GM12878 (cell line): Measurements from ENCODE around the gene ADGRG1. TPM values are rescaled to one million over a fixed set of nuclear protein-coding genes. Genes with fewer than 3 reads are reported as not detected.

ENCODE experiments used
- ATAC-seq: fragments of 200-7000 bp; cut with Tn5 transposase; 3 replicates; pipeline ENCODE4 v1.9.1; 2020; ENCODE audit warnings: mild to moderate bottlenecking, moderate library complexity
- BruUV-seq: library from RNA; stranded (reverse); fragments of 400-500 nt; replicated peaks from 2 replicates; lab custom pipeline; 2021; lab: Mats Ljungman, UMichigan
- CTCF ChIA-PET: fragments of 300-600 bp; sonication (Branson Sonifier 250); formaldehyde crosslinking; extraction: SDS; loops from one replicate; lab custom pipeline; 2021; ENCODE audit warnings: inconsistent platforms; lab: Yijun Ruan, JAX
- POLR2A ChIA-PET: fragments of 350-600 bp; formaldehyde crosslinking; extraction: SDS; loops from one replicate; lab custom pipeline; 2021; ENCODE audit warnings: inconsistent platforms; lab: Charles Lee
- RAD21 ChIA-PET: fragments of 300-600 bp; sonication (Branson Sonifier 250); formaldehyde crosslinking; loops from one replicate; lab custom pipeline; 2023; ENCODE audit warnings: antibody characterized with exemption; ENCODE audit not compliant: unreplicated experiment; lab: Charles Lee
- SMC1A ChIA-PET: fragments of 300-600 bp; sonication (Branson Sonifier 250); formaldehyde crosslinking; loops from one replicate; lab custom pipeline; 2023; ENCODE audit not compliant: unreplicated experiment, uncharacterized antibody; lab: Charles Lee
- DNase-seq: peaks from one replicate; pipeline ENCODE4 v3.0.0-alpha.2; 2011; ENCODE audit warnings: low read depth, low spot score
- FAIRE-seq: peaks from 3 replicates; lab custom pipeline; 2011; peaks lifted over from hg19 to GRCh38; lab: Jason Lieb, UNC
- H2AFZ ChIP-seq: 2 replicates; pipeline ENCODE4 v1.6.0; 2011; ENCODE audit warnings: low read depth, low read length, control low read depth; ENCODE audit not compliant: control insufficient read depth
- H3K27ac ChIP-seq: 2 replicates; pipeline ENCODE4 v1.5.1; 2011; ENCODE audit warnings: control low read depth; ENCODE audit not compliant: control insufficient read depth, insufficient read depth
- H3K27me3 ChIP-seq, 2 experiments: replicated peaks in 1 of 2; 2 replicates each; pipeline versions ENCODE4 v1.6.0 to v1.6.1; 2011; ENCODE audit warnings: low read length in 1 of 2; ENCODE audit not compliant: control insufficient read depth in 2 of 2, insufficient read depth in 2 of 2
- H3K36me3 ChIP-seq, 2 experiments: 2 replicates each; pipeline ENCODE4 v1.5.1; 2011; ENCODE audit warnings: low read length in 1 of 2; ENCODE audit not compliant: control insufficient read depth in 2 of 2, insufficient read depth in 2 of 2
- H3K4me1 ChIP-seq: 2 replicates; pipeline ENCODE4 v1.6.1; 2011; ENCODE audit warnings: mild to moderate bottlenecking, low read length, moderate library complexity, mixed read lengths; ENCODE audit not compliant: control insufficient read depth, insufficient read depth
- H3K4me2 ChIP-seq: 2 replicates; pipeline ENCODE4 v1.6.0; 2011; ENCODE audit warnings: control low read depth; ENCODE audit not compliant: control insufficient read depth, insufficient read depth
- H3K4me3 ChIP-seq: fragments of 200-600 bp; sonication (generic); 2 replicates; pipeline ENCODE4 v1.5.1; 2016
- H3K79me2 ChIP-seq: 2 replicates; pipeline ENCODE4 v1.6.0; 2011; ENCODE audit warnings: low read length; ENCODE audit not compliant: control insufficient read depth, insufficient read depth
- H3K9ac ChIP-seq: 2 replicates; pipeline ENCODE4 v1.8.0; 2011; ENCODE audit warnings: low read length, control low read depth, mixed read lengths; ENCODE audit not compliant: control insufficient read depth, insufficient read depth
- H3K9me3 ChIP-seq: replicated peaks from 3 replicates; pipeline ENCODE4 v1.5.1; 2011; ENCODE audit warnings: mild to moderate bottlenecking, low read length; ENCODE audit not compliant: control insufficient read depth, insufficient read depth
- H4K20me1 ChIP-seq: 2 replicates; pipeline ENCODE4 v1.6.0; 2011; ENCODE audit not compliant: control insufficient read depth, insufficient read depth
- FOS ChIP-seq: IDR thresholded peaks from 3 replicates; pipeline ENCODE4 v1.6.1; 2011; ENCODE audit warnings: borderline replicate concordance; ENCODE audit not compliant: insufficient read length; ENCODE audit errors: extremely low read depth
- FOXK2 ChIP-seq: fragments of 450-650 bp; IDR thresholded peaks from 2 replicates; pipeline ENCODE4 v1.6.1; 2017; ENCODE audit warnings: mild to moderate bottlenecking, moderate library complexity
- IKZF2 ChIP-seq, 2 experiments: fragments of 450-650 bp; IDR thresholded peaks; 2 replicates each; pipeline ENCODE4 v1.6.1; 2017; ENCODE audit warnings: mild to moderate bottlenecking in 2 of 2, moderate library complexity in 2 of 2
- POLR2A ChIP-seq: IDR thresholded peaks from 2 replicates; pipeline ENCODE4 v1.6.1; 2011; ENCODE audit warnings: low read depth, mild to moderate bottlenecking, low read length
- POU2F2 ChIP-seq: IDR thresholded peaks from 3 replicates; pipeline ENCODE4 v1.6.1; 2011; ENCODE audit warnings: low read depth, mild to moderate bottlenecking, low read length, borderline replicate concordance
- REST ChIP-seq: IDR thresholded peaks from 2 replicates; pipeline ENCODE4 v1.6.1; 2012; ENCODE audit warnings: mild to moderate bottlenecking, low read depth, low read length
- STAT1 ChIP-seq: fragments of 450-650 bp; conservative IDR thresholded peaks from 2 replicates; pipeline ENCODE4 v1.6.1; 2014; ENCODE audit warnings: antibody characterized with exemption, mild to moderate bottlenecking
- WRNIP1 ChIP-seq: IDR thresholded peaks from 2 replicates; pipeline ENCODE4 v1.6.1; 2011; ENCODE audit warnings: low read depth, low read length, improper control_type of control experiment, borderline replicate concordance
- YBX1 ChIP-seq: fragments of 450-650 bp; IDR thresholded peaks from 2 replicates; pipeline ENCODE4 v1.6.1; 2016; ENCODE audit warnings: antibody characterized with exemption
- WGBS: methylation state at CpG from one replicate; pipeline ENCODE4 v1.1.6; 2016; ENCODE audit warnings: low lambda C conversion rate; ENCODE audit not compliant: insufficient replicate concordance, insufficient coverage; ENCODE audit errors: missing lambda C conversion rate; 5-methylcytosine and 5-hydroxymethylcytosine counted together
- in situ Hi-C: fragments of 300-500 bp; cut with MboI; formaldehyde crosslinking; loops from 9 replicates; pipeline ENCODE4 v1.14.3; 2018; ENCODE audit warnings: mixed read lengths
- intact Hi-C: fragments of 100-400 bp; cut with micrococcal nuclease; formaldehyde crosslinking; loops from one replicate; pipeline ENCODE4 v1.14.2; 2022; ENCODE audit not compliant: unreplicated experiment
- polyA plus RNA-seq, 11 experiments: library from polyadenylated mRNA; depleted of rRNA in 4 of 11; unstranded in 6 of 11; stranded (reverse) in 5 of 11; fragments of >200 nt; fragmentation: Nextera tagmentation in 4 of 11; fragmentation: Illumina TruSeq in 1 of 11; extraction: Ambion mirVana in 4 of 11; extraction: Trizol in 1 of 11; gene quantifications; 1 replicate in 1 of 11; 2 replicates in 10 of 11; pipeline versions ENCODE4 v1.2.1 to v1.2.3, GENCODE V29; 2011 to 2016; ENCODE audit warnings: inconsistent platforms in 2 of 11, missing spikeins in 2 of 11, low read depth in 1 of 11
- total RNA-seq, 4 experiments: library from RNA; depleted of rRNA in 3 of 4; stranded (reverse); fragments of >200 nt in 3 of 4; fragmentation: Illumina TruSeq in 1 of 4; extraction: Trizol in 1 of 4; gene quantifications; 2 replicates each; pipeline versions ENCODE4 v1.2.1 to v1.2.3, GENCODE V29; 2013 to 2021

Gene ADGRG1
- total and polyA plus RNA-seq, 10 of the 15 experiments (the other 5 are each of a cell fraction or from before 2014, with no cell fraction given): 0.07 to 2.0 (median 0.75) TPM

GRCh38 chr16:57692636-57693035, 64.2 kb downstream of the ADGRG1 start:
- CTCF ChIA-PET: no interaction called here
- H4K20me1 ChIP-seq: no peaks in the 10 kb centered on the region
- TF ChIP-seq IKZF2 (IDR thresholded peaks at IDR 0.05) (no peak), POLR2A (no peak)
- FAIRE-seq: no peak
- H3K27ac ChIP-seq: no peak overlapping the region
- DNase-seq: no peak
- POLR2A ChIA-PET: no interaction called here
- ATAC-seq: no peak
- no peak overlapping the region for H3K4me2 ChIP-seq
- 71% methylated on average over 2 of the region's 2 CpGs for WGBS
- intact Hi-C loops: no loop called here
- H3K4me3 ChIP-seq: no peak overlapping the region
- RAD21 ChIA-PET: no interaction called here
- peaks cover 17% of the 10 kb centered on the region for H3K4me1 ChIP-seq
- SMC1A ChIA-PET: no interaction called here
- no peak overlapping the region for H2AFZ ChIP-seq
- H3K9me3 ChIP-seq: no peaks in the 10 kb centered on the region
- H3K9ac ChIP-seq: no peak overlapping the region
- no peaks in the 10 kb centered on the region for H3K36me3 ChIP-seq
- in situ Hi-C loops: no loop called here
- no peaks in the 10 kb centered on the region for H3K27me3 ChIP-seq
- H3K79me2 ChIP-seq: no peaks in the 10 kb centered on the region
- no TSS peak for BruUV-seq

- H3K9me3 ChIP-seq: no peaks in the 10 kb centered on the region
- TF ChIP-seq YBX1 (no peak), POU2F2 (no peak), FOS (no peak), STAT1 (no peak), REST (no peak), FOXK2 (no peak), WRNIP1 (no peak)
- no peak for FAIRE-seq
- RAD21 ChIA-PET: no interaction called here
- no peaks in the 10 kb centered on the region for H3K27me3 ChIP-seq
- no peak overlapping the region for H3K9ac ChIP-seq
- BruUV-seq: no TSS peak
- in situ Hi-C loops (no loop called here), intact Hi-C loops (no loop called here)
- H2AFZ ChIP-seq: no peak overlapping the region
- SMC1A ChIA-PET: interaction anchor here (1.1 kb wide), 1 partner anchor 42 kb away, joined by 3 read pairs; the partner anchor contains the start of gene KATNB1
- peaks cover 17% of the 10 kb centered on the region for H3K4me1 ChIP-seq
- H4K20me1 ChIP-seq: no peaks in the 10 kb centered on the region
- no peak overlapping the region for H3K4me3 ChIP-seq
- no peaks in the 10 kb centered on the region for H3K79me2 ChIP-seq
- CTCF ChIA-PET: no interaction called here
- H3K27ac ChIP-seq: no peak overlapping the region
- no peaks in the 10 kb centered on the region for H3K36me3 ChIP-seq
- ATAC-seq: no peak
- H3K4me2 ChIP-seq: no peak overlapping the region
- no peak for DNase-seq
- POLR2A ChIA-PET: no interaction called here
- WGBS: 61% methylated on average over 3 of the region's 4 CpGs
Observed at GRCh38 chr16:57693550-57693949, 65.1 kb downstream of the ADGRG1 start.
